Natural killer cell treated with Interleukin-12 subunit alpha and Interleukin-12 subunit beta and Interleukin-15 and Interleukin-18, amount 100 ng/mL, for 72 hours (primary cell): ENCODE data around the gene STAP2. TPM values are rescaled to one million over a fixed set of nuclear protein-coding genes. Genes with fewer than 3 reads are reported as not detected.
A peak's percentile ranks its signal among the peaks of the same experiment; 100 is the strongest.
"Not testable (repeated sequence)": the region's sequence is repeated elsewhere in the genome, so short reads cannot be mapped to it uniquely, and the experiment has no call there.

Experiments used
- ATAC-seq, 2 donors: fragments of 150-1000 bp; cut with Tn5 transposase in 1 of 2; sonication (Bioruptor Pico), chemical (Tn5 transposase) in 1 of 2; 2 replicates each; pipeline ENCODE4 v1.10.0; 2021
- DNase-seq: peaks from one replicate; pipeline ENCODE4 v3.0.0; 2022; ENCODE audit warnings: low spot score
- H3K27ac Mint-ChIP-seq, 2 donors: 1 replicate in 1 of 2; 2 replicates in 1 of 2; pipeline ENCODE4 v1.8.0; 2022; ENCODE audit warnings: mixed read lengths in 2 of 2, mild to moderate bottlenecking in 1 of 2, moderate library complexity in 1 of 2
- H3K27me3 Mint-ChIP-seq, 2 donors: 1 replicate in 1 of 2; 2 replicates in 1 of 2; pipeline ENCODE4 v1.8.0; 2022; ENCODE audit warnings: mixed read lengths in 2 of 2
- H3K36me3 Mint-ChIP-seq: one replicate; pipeline ENCODE4 v1.8.0; 2022; ENCODE audit warnings: mixed read lengths
- H3K4me1 Mint-ChIP-seq, 2 donors: 1 replicate in 1 of 2; 2 replicates in 1 of 2; pipeline ENCODE4 v1.8.0; 2022; ENCODE audit warnings: low read depth in 2 of 2, mixed read lengths in 2 of 2, mild to moderate bottlenecking in 1 of 2
- H3K4me3 Mint-ChIP-seq: one replicate; pipeline ENCODE4 v1.8.0; 2022; ENCODE audit warnings: mixed read lengths
- H3K9me3 Mint-ChIP-seq: 2 replicates; pipeline ENCODE4 v1.8.0; 2022; ENCODE audit warnings: mixed read lengths
- total RNA-seq, 2 donors: library from RNA; stranded (reverse); gene quantifications; one replicate each; pipeline ENCODE4 v1.2.3, GENCODE V29; 2022

Gene STAP2
- total RNA-seq, 2 donors from 2014 or later: 7.3 to 12.8 TPM

- DNase-seq: no peak
- Mint-ChIP-seq H3K27ac (peak overlapping the region in 1 of 2 donors; percentile 85), H3K4me3 (no peak overlapping the region), H3K27me3 (no peaks in the 10 kb centered on the region), H3K9me3 (no peaks in the 10 kb centered on the region), H3K36me3 (no peaks in the 10 kb centered on the region), H3K4me1 (peaks cover 33 to 40% of the 10 kb centered on the region in 2 donors)
- no peak for ATAC-seq
These were observed 38.0 kb downstream of the STAP2 start for GRCh38 chr19:4300589-4300988.

GRCh38 chr19:4298810-4299550, 39.6 kb downstream of the STAP2 start:
- H3K4me1 Mint-ChIP-seq: peaks cover 26 to 32% of the 10 kb centered on the region in 2 donors
- ATAC-seq: peak; percentile 35 to 50
- peak overlapping the region; percentile 74 to 85 for H3K27ac Mint-ChIP-seq
- peak overlapping the region; percentile 44 for H3K4me3 Mint-ChIP-seq
- H3K36me3 Mint-ChIP-seq: no peaks in the 10 kb centered on the region
- no peaks in the 10 kb centered on the region for H3K9me3 Mint-ChIP-seq
- no peak for DNase-seq
- no peaks in the 10 kb centered on the region for H3K27me3 Mint-ChIP-seq

GRCh38 chr19:4297901-4298809, 40.5 kb downstream of the STAP2 start:
- ATAC-seq (peak; percentile 74 to 79), DNase-seq (no peak)
- Mint-ChIP-seq H3K36me3 (no peaks in the 10 kb centered on the region), H3K4me1 (peaks cover 21 to 27% of the 10 kb centered on the region in 2 donors), H3K4me3 (peak overlapping the region; percentile 44), H3K9me3 (no peaks in the 10 kb centered on the region), H3K27ac (peak overlapping the region; percentile 73 to 74), H3K27me3 (no peaks in the 10 kb centered on the region)

DNA sequence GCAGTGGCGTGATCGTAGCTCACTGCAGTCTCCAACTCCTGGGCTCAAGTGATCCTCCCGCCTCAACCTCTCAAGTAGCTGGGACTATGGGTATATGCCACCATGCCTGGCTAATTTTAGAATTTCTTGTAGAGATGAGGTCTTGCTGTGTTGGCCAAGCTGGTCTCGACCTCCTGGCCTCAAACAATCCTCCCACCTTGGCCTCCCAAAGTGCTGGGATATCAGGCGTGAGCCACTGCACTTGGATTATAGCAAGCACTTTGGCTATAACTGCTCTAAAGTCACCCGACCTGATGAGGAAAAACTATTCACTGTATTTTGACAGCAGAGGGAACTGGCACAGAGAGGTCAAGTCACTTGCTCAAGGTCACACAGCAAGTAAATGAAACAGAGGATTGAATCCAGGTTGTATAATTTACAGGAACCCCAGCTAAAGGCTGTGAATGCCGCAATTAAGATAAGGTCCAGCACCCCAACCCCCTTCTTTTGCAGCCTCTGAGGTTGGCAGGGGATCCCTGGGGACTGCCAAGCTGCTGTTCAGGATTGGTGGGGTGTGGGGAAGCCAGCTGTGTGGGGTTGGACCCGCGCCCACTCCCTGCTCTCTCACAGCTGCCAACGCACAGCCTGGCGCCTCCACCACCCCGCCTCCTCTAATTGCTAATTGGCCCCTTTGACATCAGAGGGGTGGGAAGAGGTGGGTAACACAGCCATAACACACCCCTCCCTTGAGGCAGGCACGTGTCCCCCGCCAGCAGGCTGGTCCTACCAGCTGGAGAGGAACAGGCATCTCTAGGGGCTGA, 42.5 kb downstream of the STAP2 start:
- DNase-seq (no peak), ATAC-seq (no peak)
- Mint-ChIP-seq H3K4me1 (peaks cover 9% of the 10 kb centered on the region in 2 donors), H3K27me3 (no peaks in the 10 kb centered on the region), H3K27ac (no peak overlapping the region), H3K9me3 (no peaks in the 10 kb centered on the region), H3K4me3 (no peak overlapping the region), H3K36me3 (no peaks in the 10 kb centered on the region)

DNA sequence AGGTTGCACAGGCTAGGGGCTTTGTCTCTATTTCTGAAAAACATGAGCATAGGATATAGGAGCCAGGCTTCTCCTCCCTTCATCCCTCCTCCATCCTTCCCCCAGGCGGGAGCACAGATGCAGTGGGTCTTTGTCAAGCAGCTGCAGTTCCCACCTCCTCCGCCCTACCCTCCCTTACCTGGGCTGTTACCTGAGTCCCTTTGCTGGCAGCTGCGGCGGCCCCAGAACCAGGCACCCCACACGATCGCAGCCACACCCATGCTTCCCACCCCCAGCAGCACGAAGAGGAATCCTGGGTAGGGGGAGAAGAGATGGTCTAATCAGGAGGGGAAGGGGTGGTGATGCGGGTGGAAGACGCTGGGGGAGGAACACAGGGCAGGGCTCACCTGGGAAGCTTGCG, 44.2 kb downstream of the STAP2 start:
- Mint-ChIP-seq H3K4me1 (peaks cover 4 to 5% of the 10 kb centered on the region in 2 donors), H3K27me3 (no peaks in the 10 kb centered on the region), H3K4me3 (no peak overlapping the region), H3K9me3 (no peaks in the 10 kb centered on the region), H3K36me3 (no peaks in the 10 kb centered on the region), H3K27ac (peak overlapping the region in 1 of 2 donors; percentile 19)
- ATAC-seq (no peak), DNase-seq (no peak)

DNA sequence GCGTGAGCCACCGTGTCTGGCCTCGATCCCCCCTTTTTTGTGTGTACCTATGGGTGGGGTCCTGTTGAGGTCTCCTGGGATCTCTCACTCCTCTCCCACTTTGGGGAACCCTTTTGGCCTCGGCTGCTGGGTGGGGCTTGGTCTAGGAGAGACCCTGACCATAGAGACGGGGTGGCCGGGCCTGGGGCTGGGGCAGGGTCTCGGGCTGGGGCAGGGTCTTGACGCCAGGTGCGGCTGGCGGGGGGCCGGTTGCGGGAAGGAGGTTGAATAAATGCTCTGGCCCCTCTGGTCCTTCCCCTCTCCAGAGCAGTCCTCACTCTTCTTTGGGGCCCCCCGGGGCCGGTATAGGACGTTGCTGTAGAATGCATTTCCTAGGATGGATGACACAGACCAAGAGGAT, 46.1 kb downstream of the STAP2 start:
- Mint-ChIP-seq H3K36me3 (no peaks in the 10 kb centered on the region), H3K9me3 (no peaks in the 10 kb centered on the region), H3K4me3 (no peak overlapping the region), H3K4me1 (no peaks in the 10 kb centered on the region), H3K27me3 (no peaks in the 10 kb centered on the region), H3K27ac (no peak overlapping the region)
- no peak for DNase-seq
- no peak for ATAC-seq

- DNase-seq (no peak), ATAC-seq (no peak)
- Mint-ChIP-seq H3K4me3 (no peak overlapping the region), H3K9me3 (no peaks in the 10 kb centered on the region), H3K4me1 (no peaks in the 10 kb centered on the region), H3K27me3 (peaks cover 0 to under 1% of the 10 kb centered on the region in 2 donors), H3K27ac (no peak overlapping the region), H3K36me3 (no peaks in the 10 kb centered on the region)
These were observed 47.4 kb downstream of the STAP2 start for GRCh38 chr19:4291184-4291732.

DNA sequence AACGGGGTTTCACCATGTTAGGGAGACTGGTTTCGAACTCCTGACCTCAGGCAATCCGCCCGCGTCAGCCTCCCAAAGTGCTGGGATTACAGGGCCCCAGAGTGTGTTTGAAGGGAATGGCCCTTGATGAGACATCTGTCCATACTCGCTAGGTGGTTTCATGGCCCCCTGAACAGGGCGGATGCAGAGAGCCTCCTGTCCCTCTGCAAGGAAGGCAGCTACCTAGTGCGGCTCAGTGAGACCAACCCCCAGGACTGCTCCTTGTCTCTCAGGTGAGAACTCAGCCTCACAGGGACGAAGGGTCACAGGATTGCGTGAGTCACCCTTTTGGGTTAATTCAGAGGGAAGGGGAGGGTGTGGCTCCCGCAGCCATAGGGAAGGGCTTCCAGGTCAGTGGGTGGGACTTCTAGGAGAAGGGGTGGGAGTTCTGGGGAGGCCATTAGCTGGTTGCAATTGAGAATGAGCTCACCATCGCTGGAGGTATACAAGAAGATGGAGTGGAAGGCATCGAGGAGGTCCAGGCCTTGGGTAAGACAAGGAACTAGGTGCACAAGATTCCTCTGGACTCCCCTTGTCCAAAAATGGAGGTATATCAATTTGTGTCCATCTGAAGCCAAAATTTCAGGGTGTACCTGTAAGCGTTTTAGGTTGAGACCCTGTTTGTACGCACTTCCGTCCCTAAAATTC, 50.4 kb downstream of the STAP2 start:
- ATAC-seq (no peak), DNase-seq (no peak)
- Mint-ChIP-seq H3K4me1 (no peaks in the 10 kb centered on the region), H3K9me3 (no peaks in the 10 kb centered on the region), H3K27me3 (peaks cover 0 to 2% of the 10 kb centered on the region in 2 donors), H3K4me3 (no peak overlapping the region), H3K36me3 (no peaks in the 10 kb centered on the region), H3K27ac (no peak overlapping the region)

DNA sequence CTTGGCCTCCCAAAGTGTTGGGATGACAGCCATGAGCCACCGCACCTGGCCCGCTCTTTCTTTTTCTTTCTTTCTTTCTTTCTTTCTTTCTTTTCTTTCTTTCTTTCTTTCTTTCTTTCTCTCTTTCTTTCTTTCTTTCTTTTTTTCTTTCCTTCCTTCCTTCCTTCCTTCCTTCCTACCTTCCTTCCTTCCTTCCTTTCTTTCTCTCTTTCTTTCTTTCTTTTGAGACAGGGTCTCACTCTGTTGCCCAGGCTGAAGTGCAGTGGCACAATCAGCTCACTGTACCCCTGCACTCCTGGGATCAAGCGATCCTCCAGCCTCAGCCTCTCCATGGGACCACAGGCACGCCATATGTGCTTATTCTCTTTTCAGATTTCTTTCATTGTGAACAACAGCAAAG, 52.5 kb downstream of the STAP2 start:
- not testable (repeated sequence) for DNase-seq, H3K27me3 Mint-ChIP-seq, H3K36me3 Mint-ChIP-seq

GRCh38 chr19:4284974-4285373, 53.7 kb downstream of the STAP2 start:
- Mint-ChIP-seq H3K9me3 (no peaks in the 10 kb centered on the region), H3K27ac (no peak overlapping the region), H3K36me3 (no peaks in the 10 kb centered on the region), H3K4me3 (no peak overlapping the region), H3K27me3 (peaks cover 2% of the 10 kb centered on the region in 2 donors), H3K4me1 (no peaks in the 10 kb centered on the region)
- no peak for ATAC-seq
- DNase-seq: no peak

More for the DNA sequence above, 52.5 kb downstream of the STAP2 start:
- not testable (repeated sequence) for H3K4me3 Mint-ChIP-seq, H3K9me3 Mint-ChIP-seq, H3K4me1 Mint-ChIP-seq, ATAC-seq
- peak overlapping the region in 1 of 2 donors; percentile 38 for H3K27ac Mint-ChIP-seq

GRCh38 chr19:4284176-4284958, 54.3 kb downstream of the STAP2 start:
- DNase-seq (no peak), ATAC-seq (no peak)
- H3K27ac Mint-ChIP-seq: no peak overlapping the region
- H3K27me3 Mint-ChIP-seq: peaks cover 5 to 7% of the 10 kb centered on the region in 2 donors
- peaks cover 0 to 3% of the 10 kb centered on the region in 2 donors for H3K4me1 Mint-ChIP-seq
- no peaks in the 10 kb centered on the region for H3K36me3 Mint-ChIP-seq
- H3K4me3 Mint-ChIP-seq: no peak overlapping the region
- no peaks in the 10 kb centered on the region for H3K9me3 Mint-ChIP-seq
